ENCODE data around the gene ARHGAP12.

ARHGAP12 gene

DNA sequence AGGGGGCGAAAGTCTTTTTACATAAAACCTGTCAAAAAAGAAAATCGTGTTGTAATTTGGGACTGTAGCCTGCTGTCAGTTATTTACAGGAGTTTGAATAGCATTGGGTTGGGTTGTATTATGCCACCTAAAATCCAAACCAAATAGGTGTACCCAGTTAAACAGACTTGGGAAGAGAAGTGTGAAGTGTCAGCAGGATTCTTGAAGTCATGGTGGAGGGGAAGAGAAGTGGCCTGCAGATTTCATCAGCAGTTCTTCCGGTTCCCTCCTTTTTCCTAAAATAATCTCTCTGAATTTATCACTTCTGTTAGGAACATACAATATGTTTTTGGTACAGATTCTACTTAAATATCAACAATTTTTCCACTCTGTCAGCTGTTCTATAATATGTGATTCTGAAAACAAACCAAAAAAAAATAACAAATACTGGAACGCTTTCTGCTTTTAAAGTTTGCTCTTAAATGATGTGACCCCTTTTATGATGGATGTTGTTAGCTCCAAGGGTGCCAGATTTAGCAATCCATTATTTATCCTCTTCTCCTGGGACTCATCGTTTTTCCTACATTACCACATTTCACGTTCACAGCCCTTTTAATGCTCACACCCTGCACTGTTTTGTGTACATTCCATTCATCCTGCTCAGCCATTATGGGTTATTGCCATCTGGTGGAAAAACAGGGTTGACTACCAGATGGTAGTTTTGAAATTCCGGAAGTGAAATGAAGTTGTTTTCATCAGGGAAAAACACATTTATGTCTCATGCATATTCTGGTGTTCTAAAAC lies 18.7 kb upstream of the ARHGAP12 start:
- DNase-seq (ENCODE audit: low read depth), result peak; percentile 93

DNA sequence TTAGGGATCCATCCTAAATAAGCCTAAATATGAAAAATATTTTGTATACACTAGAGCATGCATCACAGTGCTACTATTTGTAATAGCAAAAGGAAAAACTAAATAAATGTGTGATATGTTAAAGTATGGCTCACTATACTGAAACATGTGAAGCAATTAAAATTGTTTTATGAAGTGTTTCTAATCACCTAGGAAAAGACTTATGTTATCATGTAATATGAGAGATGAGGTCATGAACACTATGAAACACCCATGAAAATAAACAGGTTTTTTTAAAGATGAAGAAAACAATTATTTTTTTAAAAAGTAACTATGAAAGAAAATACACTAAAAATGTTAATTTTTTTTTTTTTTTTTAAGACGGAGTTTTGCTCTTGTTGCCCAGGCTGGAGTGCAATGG lies 16.8 kb upstream of the ARHGAP12 start:
- no peak for DNase-seq (ENCODE audit: low read depth)

DNA sequence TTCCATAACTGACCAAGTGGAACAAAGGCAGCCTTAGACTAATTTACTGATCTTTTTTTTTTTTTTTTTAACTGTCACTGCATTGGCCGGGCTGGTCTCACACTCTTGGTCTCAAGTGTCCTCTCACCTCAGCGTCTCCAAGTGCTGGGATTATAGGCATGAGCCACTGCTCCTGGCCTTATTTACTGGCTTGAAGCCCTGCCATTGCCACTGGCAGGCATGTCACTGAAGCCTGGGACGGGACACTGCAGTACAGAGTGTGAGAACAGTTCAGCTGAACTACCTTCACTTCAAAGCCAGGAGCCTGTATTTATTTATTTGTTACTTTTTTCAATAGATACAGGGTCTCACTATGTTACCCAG lies 15.4 kb upstream of the ARHGAP12 start:
- DNase-seq (ENCODE audit: low read depth), result no peak

DNA sequence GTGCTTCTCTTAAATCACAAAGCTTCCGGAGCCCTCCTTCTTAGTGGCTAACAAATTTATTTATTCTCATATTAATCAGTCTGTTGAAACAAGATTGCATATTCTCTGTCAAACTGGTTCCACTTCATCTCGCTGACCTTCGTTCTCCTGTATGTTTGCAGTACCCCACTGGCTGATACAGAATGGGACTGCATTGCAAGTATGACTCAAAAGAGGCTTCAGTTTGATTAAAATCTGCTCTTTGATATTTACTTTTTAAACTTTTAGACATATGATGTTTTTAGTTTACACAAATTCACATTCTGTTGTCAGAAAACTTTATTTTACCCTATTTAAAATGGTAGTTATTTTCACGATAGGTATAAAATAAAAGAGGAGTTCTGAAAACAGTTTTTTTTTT lies 14.3 kb upstream of the ARHGAP12 start:
- DNase-seq (ENCODE audit: low read depth), result no peak

DNA sequence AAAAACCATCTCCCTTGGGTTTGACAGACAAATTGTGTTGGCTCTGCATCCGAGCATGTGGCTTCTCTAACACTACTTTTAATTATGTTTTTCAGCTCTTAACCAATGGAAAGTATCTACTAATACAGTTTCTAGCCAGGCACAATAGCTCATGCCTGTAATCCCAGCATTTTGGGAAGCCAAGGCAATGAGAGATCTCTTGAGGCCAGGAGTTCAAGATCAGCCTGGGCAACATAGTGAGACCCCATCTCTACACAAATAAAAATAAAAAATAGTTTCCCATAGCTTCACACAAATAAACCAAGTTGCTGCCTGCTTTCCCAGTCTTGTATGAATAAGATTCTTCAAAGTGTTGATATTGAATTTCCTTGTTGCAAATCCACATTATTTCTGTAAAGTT lies 13.8 kb upstream of the ARHGAP12 start:
- no peak for DNase-seq (ENCODE audit: low read depth)

DNA sequence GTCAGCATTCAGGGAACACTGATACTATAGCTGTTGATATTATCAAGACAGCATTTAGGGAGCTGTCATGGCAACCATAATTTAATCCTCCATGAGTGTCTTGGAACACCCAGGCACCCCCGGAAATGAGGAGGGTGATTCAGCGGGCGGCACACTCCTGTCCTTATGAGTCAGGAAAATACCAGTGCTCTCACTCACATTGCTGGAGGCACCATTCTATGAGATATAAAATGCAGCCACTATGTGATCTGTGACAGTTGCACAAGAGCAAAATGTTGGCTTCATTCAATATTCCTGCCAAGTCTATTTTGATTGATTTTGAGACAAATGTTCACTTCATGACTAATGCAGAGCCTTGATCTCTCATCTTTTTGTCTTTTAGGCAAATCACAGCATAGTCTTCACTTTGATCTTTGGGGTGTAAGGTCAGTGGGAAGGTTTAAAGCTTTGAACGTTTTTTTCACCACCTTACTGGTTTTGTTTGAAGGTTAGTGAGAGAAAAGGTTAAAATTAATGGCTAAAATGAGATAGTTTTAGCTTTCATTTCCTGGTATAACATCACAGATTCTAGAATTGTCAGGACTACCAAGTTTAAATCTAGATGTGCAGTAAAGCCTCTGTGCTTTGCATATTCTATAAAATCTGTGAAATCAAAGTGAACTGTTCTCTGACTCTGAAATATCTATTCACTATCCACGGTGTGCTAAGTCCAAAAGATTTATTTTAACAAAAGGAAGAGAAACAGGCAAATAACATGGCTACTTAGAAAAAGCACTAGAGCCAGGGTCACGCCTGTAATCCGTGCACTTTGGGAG lies 12.4 kb upstream of the ARHGAP12 start:
- DNase-seq (ENCODE audit: low read depth), result peak; percentile 92

DNA sequence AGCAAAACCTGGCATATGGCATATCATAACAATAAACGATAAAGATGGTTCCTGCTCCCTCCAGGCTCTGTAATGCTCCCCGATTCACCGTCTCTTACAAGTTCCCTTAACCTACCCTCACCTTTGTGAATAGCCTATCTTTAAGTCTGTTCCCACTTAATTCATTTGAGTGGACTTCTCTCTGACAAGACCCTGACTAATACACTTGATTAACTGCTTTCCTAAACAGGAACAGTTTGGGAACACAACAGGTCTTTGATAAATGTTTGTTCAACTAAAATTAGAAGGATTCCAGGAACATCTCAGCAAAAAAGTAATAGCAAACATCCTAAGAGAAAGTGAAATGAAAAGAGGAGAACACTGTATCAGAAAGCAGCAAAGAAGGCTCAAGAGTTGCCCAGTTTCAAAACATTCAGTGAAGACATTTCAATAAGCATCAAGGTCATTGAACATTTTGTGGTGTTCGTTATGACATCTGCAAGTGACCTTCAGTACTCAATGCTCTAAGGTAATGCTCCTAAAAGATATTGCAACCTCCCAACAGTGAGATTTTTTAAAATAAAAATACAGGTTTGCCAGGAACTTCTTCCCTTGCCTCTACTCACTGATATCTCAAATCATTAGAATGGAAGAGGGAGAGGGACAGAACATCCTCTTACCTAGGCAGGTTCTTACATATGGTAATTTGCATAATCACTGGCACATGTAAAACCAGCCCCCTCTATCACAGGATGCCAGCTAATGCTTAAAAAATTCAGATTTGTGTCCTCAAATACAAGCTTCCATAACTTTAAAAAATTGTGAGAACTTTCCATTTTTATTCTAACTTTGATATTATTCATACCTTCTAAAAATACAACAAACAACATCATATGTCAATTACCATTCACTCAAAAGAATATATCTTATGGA lies 11.4 kb upstream of the ARHGAP12 start:
- no peak for DNase-seq (ENCODE audit: low read depth)

DNA sequence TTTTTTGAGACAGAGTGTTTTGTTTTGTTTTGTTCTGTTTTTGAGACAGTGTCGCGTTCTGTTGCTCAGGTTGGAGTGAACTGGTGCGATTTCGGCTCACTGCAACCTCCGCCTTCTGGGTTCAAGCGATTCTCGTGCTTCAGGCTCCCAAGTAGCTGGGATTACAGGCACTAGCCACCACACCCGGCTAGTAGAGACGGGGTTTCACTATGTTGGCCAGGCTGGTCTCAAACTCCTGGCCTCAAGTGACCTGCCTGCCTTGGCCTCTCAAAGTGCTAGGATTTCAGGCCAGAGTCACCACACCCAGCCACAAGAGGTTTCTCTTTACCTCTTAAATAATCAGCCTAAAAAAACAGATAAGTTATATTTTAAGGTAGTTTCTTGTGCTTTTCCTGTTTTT lies 8.7 kb upstream of the ARHGAP12 start:
- DNase-seq (ENCODE audit: low read depth), result no peak

DNA sequence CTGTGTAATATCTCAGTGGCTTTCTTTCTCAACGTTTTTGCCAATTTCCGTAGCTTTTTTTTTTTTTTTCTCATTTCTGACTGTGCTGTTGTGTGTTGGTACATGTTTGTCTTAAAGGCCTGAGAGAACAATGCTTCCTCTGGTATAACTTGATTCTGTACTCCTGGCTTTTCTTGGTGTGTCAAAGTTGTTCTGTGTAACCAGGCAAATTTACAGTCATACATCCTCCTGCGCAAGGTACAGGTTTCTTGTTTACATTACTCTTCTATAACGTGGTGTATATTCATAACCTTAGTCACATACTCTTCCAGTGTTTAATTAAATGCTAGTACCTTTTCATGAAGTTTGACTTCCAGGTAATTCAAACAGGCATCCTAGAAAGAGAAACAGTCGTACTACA lies 8.3 kb upstream of the ARHGAP12 start:
- DNase-seq (ENCODE audit: low read depth), result no peak

DNA sequence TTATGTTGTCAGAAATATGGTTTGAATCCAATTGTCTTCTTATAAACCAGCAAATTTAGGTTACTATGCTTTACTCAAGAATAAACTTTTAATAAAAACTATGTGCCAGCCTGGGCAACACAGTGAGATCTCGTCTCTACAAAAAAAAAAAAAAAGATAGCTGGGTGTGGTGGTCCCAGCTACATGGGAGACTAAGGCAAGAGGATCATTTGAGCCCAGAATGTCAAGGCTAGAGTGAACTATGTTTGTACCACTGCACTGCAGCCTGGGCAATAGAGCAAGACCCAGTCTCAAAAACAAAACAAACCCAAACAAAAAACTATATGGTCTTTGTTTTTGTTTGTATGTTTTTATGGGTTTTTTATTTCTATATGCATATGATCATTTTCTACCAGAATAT lies 7.5 kb upstream of the ARHGAP12 start:
- DNase-seq (ENCODE audit: low read depth), result no peak

DNA sequence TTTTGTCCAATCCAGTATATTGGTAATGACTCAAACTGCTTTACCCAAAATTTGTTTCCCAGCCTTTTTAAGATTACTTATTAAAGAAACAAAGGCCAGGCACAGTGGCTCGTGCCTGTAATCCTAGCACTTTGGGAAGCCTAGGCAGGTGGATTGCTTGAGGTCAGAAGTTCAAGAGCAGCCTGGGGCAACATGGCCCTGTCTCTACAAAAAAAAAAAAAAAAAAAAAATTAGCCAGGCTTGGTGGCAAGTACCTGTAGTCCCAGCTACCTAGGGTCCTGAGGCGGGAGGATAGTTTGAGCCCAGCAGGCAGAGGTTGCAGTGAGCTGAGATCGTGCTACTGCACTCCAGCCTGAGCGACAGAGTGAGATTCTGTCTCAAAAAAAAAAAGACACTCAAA lies 7.0 kb upstream of the ARHGAP12 start:
- DNase-seq (ENCODE audit: low read depth), result no peak

DNA sequence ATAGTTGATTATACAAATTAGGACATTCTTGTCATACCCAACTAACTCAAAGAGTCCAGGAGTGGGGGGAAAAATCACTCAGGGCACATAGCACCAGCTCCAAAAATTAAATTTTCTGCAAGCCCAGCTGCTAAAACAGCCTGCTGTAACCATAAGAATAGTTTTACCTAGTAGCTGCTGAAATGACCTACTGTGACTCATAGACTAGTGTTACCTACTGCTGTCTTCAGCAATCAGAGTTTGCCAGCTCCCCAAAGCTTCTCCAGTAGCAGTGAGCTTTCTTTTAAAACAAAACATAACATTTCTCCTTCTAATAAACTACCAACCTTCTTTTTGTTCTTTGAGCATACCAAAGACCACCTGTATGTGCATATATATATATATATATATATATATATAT lies 4.2 kb upstream of the ARHGAP12 start:
- no peak for DNase-seq (ENCODE audit: low read depth)

DNA sequence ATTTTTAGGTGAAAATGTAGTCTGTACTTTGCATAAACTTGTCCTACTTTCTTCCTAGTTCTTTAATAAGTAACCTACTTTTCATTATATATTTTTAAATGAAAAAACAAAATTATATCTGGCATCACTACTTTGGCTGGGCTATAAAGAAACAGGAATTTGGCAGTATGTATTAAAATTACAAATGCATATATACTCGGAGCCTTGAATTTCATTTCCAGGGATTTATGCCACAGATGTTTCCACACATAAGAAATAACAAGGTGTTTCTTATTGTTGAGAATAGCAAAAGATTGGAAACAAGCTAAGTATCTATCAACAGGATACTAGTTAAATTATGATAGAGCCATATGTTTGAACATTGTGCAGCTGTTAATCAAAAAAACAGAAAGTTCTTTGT lies 2.2 kb upstream of the ARHGAP12 start:
- DNase-seq (ENCODE audit: low read depth), result no peak

DNA sequence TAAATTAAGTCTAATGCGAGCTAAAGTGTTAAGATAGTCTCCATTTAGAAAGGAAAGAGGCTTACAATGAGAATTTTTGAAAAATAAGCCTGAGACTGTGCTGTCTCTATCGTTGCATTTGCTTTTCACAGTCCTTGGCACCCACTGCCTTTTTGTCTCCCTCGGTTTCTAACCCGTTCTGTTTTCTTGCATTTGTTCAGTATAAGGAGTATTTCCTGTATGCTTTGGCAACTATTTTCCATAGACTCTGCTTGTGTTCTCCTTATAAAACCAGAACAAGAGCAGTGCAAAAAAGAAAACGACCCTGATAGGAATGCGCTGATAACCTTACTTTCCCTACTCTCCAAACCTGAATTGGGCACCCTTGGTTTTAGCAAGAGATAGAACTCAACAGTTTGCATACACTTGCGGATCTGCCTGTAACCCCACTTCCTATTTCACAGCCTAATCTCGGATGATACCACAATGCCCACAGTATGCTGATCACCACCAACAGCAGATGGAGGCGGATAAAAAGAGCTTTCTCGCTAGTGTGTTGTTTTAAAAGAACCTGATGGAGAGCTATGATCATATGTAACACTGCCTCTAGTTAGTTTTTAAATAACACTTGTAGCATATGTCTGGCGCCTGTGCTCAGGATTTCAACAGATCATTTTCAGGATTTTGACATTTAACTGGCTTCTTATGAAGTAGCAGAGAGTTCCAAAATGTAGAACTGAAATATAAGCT lies 1.6 kb upstream of the ARHGAP12 start:
- DNase-seq (ENCODE audit: low read depth), result no peak

DNA sequence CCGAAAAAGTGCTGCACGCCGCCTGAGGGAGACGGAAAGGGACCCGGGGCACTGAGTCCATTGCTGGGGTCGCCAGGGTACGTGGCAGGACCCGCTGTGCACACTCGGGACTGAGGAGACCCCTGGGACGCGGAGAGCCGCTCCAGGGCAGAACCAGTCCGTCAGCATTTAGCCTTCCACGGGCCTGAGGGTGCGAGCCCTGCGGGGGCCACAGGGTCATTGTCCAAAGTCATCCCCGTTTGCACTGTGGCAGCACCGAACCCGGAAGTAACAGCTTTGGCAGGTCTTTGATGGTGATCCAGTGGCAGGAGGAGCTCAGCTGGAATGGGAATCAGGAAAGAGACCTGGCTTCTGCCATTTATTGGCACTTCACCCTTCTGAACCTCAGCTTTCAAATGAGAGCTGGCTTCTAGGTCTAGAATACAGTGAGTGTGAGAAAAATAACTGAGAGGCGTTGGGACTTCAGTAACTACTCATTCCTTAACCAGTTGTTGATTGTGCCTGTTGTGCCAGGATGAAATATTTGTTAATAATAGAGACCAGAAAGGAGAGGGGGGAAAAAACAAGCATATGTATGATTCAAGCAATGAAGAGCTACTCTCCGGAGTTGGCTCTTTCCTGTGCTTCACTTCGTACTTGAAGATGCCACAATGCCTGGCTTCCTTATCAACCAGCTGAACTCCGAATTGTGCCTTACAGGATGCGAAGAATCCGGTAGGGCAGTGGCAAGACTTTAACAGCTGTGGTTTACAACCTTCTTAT lies 811 bp upstream of the ARHGAP12 start:
- no peak for DNase-seq (ENCODE audit: low read depth)

DNA sequence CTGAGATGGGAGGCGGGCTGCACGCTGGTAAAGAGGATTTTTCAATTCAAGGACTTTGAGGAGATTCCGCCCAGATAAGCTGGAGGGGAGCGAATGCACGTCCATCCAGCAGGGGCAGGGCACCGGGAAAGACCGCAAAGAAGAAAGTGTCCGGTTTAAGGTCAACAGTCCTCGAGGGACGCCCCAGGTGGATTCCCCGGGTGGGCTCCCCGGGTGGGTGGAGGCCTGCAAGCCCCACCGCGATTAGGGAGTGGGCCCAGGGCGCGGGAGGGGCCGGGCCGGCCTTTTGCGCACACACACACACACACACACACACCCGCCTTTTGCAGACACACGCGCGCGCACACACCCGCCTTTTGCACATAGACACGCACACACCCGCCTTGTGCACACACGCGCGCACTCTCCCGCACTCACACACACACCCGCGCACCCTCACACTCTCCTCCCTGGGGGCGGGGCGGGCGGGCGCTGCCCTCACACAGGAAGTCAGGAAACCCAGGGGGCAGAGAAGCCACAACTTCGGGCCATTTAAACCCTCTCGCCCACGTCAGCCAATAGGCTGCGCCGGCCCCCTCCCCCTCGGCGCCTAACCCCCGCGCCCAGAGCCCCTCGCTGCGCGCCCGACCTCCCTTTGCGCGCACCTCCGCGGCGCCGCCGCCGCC lies 615 bp downstream of the ARHGAP12 start:
- DNase-seq (ENCODE audit: low read depth), result no peak

DNA sequence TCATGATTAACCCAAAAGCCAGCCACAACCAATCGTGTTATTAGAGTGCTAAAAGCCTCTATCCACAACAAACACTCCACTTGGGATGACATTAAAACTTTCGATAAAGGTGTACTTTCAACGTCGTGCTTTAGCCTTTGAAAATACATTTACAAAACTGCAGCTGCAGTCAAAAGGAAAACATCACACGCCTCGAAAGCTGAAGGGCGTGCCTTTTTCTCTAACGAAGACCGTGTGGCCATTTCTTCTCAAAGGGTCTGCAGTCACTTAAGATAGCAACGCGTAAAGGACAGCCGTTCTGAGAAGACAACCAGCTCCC lies 1.1 kb downstream of the ARHGAP12 start:
- no peak for DNase-seq (ENCODE audit: low read depth)

DNA sequence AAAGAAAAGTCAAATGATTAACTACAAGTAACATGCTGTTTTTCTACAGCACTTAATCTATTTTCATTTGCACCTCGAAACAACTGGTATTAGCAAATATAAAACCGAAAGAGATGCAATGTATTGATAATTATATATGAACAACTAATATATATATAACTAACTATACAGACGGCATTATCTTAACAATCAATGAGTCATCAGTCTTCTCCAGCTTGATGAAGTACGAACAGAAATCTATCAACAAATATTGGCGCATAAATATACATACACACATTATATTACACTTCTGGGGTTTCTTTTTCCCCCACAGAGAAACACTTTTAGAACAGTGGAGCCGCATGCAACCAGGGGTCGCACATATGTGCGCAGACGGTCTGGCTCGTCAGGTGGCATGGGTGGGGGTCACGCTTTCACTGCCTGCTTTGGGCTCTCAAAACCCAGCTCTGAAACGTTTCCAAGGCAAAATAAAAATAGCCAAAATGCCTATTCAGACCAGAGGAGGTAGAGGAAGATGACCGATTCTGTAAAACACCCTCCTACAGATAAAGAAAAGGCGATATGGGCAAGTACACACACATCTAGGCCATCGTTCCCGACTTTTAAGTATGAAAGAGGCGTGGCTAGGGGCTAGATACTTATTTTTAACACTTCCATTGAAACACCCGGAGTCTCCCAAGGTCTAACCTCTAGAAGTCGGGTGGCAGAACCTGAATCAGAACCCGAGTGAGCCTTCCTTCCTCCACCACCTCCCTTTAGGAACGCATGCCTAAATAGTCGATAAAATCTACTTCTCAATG lies 1.7 kb downstream of the ARHGAP12 start:
- DNase-seq (ENCODE audit: low read depth), result no peak

DNA sequence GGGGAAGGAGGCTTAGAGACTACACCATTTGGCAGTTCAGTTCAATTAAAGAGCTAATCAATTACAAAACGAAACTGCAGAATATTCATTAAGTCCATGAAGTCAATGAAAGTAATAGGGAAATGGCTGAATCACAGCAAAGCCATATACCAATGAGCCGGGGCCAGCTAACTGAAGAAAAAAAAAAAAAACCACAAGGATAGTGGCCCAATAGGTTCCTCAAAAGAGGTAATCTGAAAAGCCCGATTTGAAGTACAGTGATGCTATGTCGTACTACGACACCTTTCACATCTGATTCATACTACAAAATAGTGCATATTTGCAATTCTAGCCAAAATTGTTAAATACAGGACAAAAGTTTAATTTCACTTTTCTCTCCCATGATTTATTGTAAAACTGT lies 2.5 kb downstream of the ARHGAP12 start:
- DNase-seq (ENCODE audit: low read depth), result no peak

DNA sequence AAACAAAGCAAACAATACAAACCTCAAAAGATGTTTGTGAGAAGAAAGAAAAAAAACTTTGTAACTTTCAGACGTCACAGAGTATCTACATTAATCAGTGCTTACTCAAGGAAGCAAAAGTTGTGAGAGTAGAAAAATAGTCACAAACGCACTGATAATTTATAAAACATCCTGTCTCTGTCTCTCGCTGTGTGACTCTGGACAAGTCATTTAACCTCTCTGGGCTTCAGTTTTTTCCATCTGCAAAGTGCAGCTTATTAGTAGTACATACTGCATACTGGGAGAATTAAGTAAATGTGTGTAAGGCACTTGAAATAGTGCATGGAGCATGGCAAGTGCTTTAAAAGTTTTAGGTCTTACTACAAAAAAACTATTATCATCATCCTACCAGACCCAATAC lies 3.8 kb downstream of the ARHGAP12 start:
- DNase-seq (ENCODE audit: low read depth), result no peak

Data from GM04503 (cell line).